Keratinocyte (primary cell): ENCODE data around the gene DYRK2. TPM values are rescaled to one million over a fixed set of nuclear protein-coding genes. Genes with fewer than 3 reads are reported as not detected.

Experiments used
- DNase-seq: peaks from one replicate; pipeline ENCODE4 v3.0.0-alpha.2; 2011; ENCODE audit warnings: low read depth, missing footprints, low spot score
- FAIRE-seq: peaks from 2 replicates; lab custom pipeline; 2011; peaks lifted over from hg19 to GRCh38; lab: Jason Lieb, UNC
- H2AFZ ChIP-seq: 2 replicates; pipeline ENCODE4 v1.6.0; 2012; ENCODE audit warnings: low read length, control low read depth, inconsistent platforms; ENCODE audit not compliant: control insufficient read depth
- H3K27ac ChIP-seq: 2 replicates; pipeline ENCODE4 v1.5.1; 2011; ENCODE audit warnings: low read length; ENCODE audit not compliant: control insufficient read depth, insufficient read depth
- H3K27me3 ChIP-seq: 3 replicates; pipeline ENCODE4 v1.6.0; 2011; ENCODE audit warnings: low read length; ENCODE audit not compliant: control insufficient read depth, insufficient read depth; ENCODE audit errors: extremely low read depth
- H3K36me3 ChIP-seq, 2 experiments: 2 replicates in 1 of 2; 3 replicates in 1 of 2; pipeline ENCODE4 v1.5.1; 2011; ENCODE audit warnings: low read length in 2 of 2, mild to moderate bottlenecking in 1 of 2; ENCODE audit not compliant: control insufficient read depth in 2 of 2, insufficient read depth in 2 of 2; ENCODE audit errors: extremely low read depth in 1 of 2
- H3K4me1 ChIP-seq: 3 replicates; pipeline ENCODE4 v1.5.1; 2011; ENCODE audit warnings: low read length; ENCODE audit not compliant: control insufficient read depth, insufficient read depth; ENCODE audit errors: extremely low read depth
- H3K4me2 ChIP-seq: 3 replicates; pipeline ENCODE4 v1.6.0; 2011; ENCODE audit warnings: low read depth, low read length; ENCODE audit not compliant: control insufficient read depth, insufficient read depth; ENCODE audit errors: extremely low read depth
- H3K4me3 ChIP-seq, 3 experiments: fragments of 200-600 bp in 1 of 3; sonication (generic) in 1 of 3; 2 replicates in 2 of 3; 3 replicates in 1 of 3; pipeline ENCODE4 v1.5.1; 2011 to 2016; ENCODE audit warnings: low read length in 3 of 3, mild to moderate bottlenecking in 3 of 3, control low read depth in 2 of 3, inconsistent platforms in 1 of 3, low read depth in 1 of 3, mixed read lengths in 1 of 3, mixed run types in 1 of 3, moderate library complexity in 1 of 3; ENCODE audit not compliant: control insufficient read depth in 2 of 3, insufficient read depth in 2 of 3; ENCODE audit errors: extremely low read depth in 1 of 3
- H3K79me2 ChIP-seq: 2 replicates; pipeline ENCODE4 v1.6.0; 2012; ENCODE audit warnings: low read length; ENCODE audit not compliant: control insufficient read depth, insufficient read depth
- H3K9ac ChIP-seq: 3 replicates; pipeline ENCODE4 v1.6.0; 2011; ENCODE audit warnings: low read length; ENCODE audit not compliant: control insufficient read depth, insufficient read depth; ENCODE audit errors: extremely low read depth
- H3K9me1 ChIP-seq: 3 replicates; pipeline ENCODE4 v1.6.0; 2011; ENCODE audit warnings: low read length; ENCODE audit not compliant: control insufficient read depth, insufficient read depth; ENCODE audit errors: extremely low read depth
- H3K9me3 ChIP-seq: 2 replicates; pipeline ENCODE4 v1.5.1; 2012; ENCODE audit warnings: low read depth, low read length; ENCODE audit not compliant: control insufficient read depth
- H4K20me1 ChIP-seq: 3 replicates; pipeline ENCODE4 v1.6.0; 2011; ENCODE audit warnings: low read length; ENCODE audit not compliant: control insufficient read depth, insufficient read depth; ENCODE audit errors: extremely low read depth
- EZH2 ChIP-seq: IDR thresholded peaks from one replicate; pipeline ENCODE4 v1.6.1; 2012; ENCODE audit warnings: inconsistent platforms, mild to moderate bottlenecking, low read length, moderate library complexity
- dilution Hi-C: fragments of 300-500 bp; cut with MboI; formaldehyde crosslinking; loops from one replicate; pipeline ENCODE4 v1.7.0; 2020; ENCODE audit warnings: low sequenced_read_pairs; ENCODE audit not compliant: extremely low pct_ligation_motif_present
- polyA plus RNA-seq, 5 experiments: library from polyadenylated mRNA; depleted of rRNA in 3 of 5; stranded (reverse) in 3 of 5; stranded (forward) in 1 of 5; unstranded in 1 of 5; fragments of >200 nt; gene quantifications; 1 replicate in 1 of 5; 2 replicates in 3 of 5; 3 replicates in 1 of 5; pipeline versions ENCODE4 v1.2.1 to v1.2.3, GENCODE V29; 2011 to 2012; ENCODE audit warnings: missing spikeins in 2 of 5, low read depth in 1 of 5, low replicate concordance in 1 of 5
- TF ChIP-seq, protein P1 (sequence below), 3 experiments: IDR thresholded peaks in 1 of 3; conservative IDR thresholded peaks in 1 of 3; optimal IDR thresholded peaks in 1 of 3; 2 replicates in 2 of 3; 3 replicates in 1 of 3; pipeline versions ENCODE3 to v1.5.1; 2011; ENCODE audit warnings: low read length in 3 of 3, mild to moderate bottlenecking in 3 of 3, moderate library complexity in 2 of 3, control low read depth in 1 of 3, inconsistent platforms in 1 of 3; ENCODE audit not compliant: insufficient read depth in 2 of 3; ENCODE audit errors: extremely low read depth in 1 of 3

Gene DYRK2
- polyA plus RNA-seq, 1 donor (not counting 4 experiments of a cell fraction or from before 2014, with no cell fraction given): 22.7 TPM

DNA sequence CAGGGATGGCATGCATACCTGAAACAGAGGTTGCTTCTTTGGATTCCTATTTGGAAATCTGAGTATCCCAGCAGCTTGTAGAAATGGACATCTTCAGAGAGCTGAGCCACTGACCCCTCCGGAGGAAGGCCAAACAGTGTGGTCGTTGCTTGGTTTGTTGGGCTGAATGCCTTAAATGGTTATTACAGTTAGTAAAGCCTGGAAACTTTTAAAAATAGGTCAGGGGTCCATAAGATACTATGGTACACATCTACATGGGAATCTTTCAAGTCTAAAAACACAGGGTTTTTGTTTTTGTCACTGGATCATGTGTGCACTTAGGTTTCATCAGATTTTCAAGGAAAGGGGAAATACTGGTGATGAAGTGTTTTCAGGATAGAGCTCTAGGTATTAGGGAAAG is 7.7 kb downstream of the DYRK2 start:
- Histone ChIP-seq H3K4me3 (no peak overlapping the region), H3K9me1 (no peaks in the 10 kb centered on the region), H3K79me2 (peaks cover 81% of the 10 kb centered on the region), H3K27ac (no peak overlapping the region), H3K9me3 (no peaks in the 10 kb centered on the region), H3K4me1 (peaks cover 22% of the 10 kb centered on the region), H3K4me2 (no peak overlapping the region), H4K20me1 (peaks cover 3% of the 10 kb centered on the region), H2AFZ (no peak overlapping the region), H3K9ac (no peak overlapping the region), H3K27me3 (no peaks in the 10 kb centered on the region), H3K36me3 (peaks cover 16 to 26% of the 10 kb centered on the region in 2 experiments)
- dilution Hi-C loops: no loop called here
- TF ChIP-seq, protein P1, sequence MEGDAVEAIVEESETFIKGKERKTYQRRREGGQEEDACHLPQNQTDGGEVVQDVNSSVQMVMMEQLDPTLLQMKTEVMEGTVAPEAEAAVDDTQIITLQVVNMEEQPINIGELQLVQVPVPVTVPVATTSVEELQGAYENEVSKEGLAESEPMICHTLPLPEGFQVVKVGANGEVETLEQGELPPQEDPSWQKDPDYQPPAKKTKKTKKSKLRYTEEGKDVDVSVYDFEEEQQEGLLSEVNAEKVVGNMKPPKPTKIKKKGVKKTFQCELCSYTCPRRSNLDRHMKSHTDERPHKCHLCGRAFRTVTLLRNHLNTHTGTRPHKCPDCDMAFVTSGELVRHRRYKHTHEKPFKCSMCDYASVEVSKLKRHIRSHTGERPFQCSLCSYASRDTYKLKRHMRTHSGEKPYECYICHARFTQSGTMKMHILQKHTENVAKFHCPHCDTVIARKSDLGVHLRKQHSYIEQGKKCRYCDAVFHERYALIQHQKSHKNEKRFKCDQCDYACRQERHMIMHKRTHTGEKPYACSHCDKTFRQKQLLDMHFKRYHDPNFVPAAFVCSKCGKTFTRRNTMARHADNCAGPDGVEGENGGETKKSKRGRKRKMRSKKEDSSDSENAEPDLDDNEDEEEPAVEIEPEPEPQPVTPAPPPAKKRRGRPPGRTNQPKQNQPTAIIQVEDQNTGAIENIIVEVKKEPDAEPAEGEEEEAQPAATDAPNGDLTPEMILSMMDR (optimal IDR thresholded peaks at IDR 0.05 in 1 of 3, IDR thresholded peaks at IDR 0.05 in 1 of 3, conservative IDR thresholded peaks at IDR 0.05 in 1 of 3; ENCODE audit: extremely low read depth in 1 of 3, insufficient read depth in 2 of 3, low read length in 3 of 3): no peak
- no peak for TF ChIP-seq EZH2
- DNase-seq: no peak
- FAIRE-seq: no peak

DNA sequence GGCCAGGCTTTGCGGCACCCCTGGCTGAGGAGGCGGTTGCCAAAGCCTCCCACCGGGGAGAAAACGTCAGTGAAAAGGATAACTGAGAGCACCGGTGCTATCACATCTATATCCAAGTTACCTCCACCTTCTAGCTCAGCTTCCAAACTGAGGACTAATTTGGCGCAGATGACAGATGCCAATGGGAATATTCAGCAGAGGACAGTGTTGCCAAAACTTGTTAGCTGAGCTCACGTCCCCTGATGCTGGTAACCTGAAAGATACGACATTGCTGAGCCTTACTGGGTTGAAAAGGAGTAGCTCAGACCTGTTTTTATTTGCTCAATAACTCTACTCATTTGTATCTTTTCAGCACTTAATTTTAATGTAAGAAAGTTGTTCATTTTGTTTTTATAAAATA is 9.9 kb downstream of the DYRK2 start:
- Histone ChIP-seq H3K4me1 (peaks cover 13% of the 10 kb centered on the region), H2AFZ (no peak overlapping the region), H3K27ac (no peak overlapping the region), H3K4me3 (no peak overlapping the region), H3K9ac (no peak overlapping the region), H3K79me2 (peaks cover 72% of the 10 kb centered on the region), H3K36me3 (peaks cover 18 to 24% of the 10 kb centered on the region in 2 experiments), H4K20me1 (peaks cover 3% of the 10 kb centered on the region), H3K27me3 (no peaks in the 10 kb centered on the region), H3K4me2 (no peak overlapping the region), H3K9me1 (no peaks in the 10 kb centered on the region), H3K9me3 (no peaks in the 10 kb centered on the region)
- dilution Hi-C loops: no loop called here
- DNase-seq (no peak), FAIRE-seq (no peak)
- no peak for TF ChIP-seq EZH2
- TF ChIP-seq, protein P1 (optimal IDR thresholded peaks at IDR 0.05 in 1 of 3, IDR thresholded peaks at IDR 0.05 in 1 of 3, conservative IDR thresholded peaks at IDR 0.05 in 1 of 3; ENCODE audit: extremely low read depth in 1 of 3, insufficient read depth in 2 of 3, low read length in 3 of 3): no peak
